Activated T-helper 1 cell treated with Interleukin-2 at 50 U/mL for 16 hours (primary cell): ENCODE measurements around the gene PDE7B.

Experiments
- DNase-seq: peaks from one replicate; pipeline ENCODE4 v3.0.0-alpha.2; 2020; ENCODE audit warnings: low read depth

Gene PDE7B

GRCh38 chr6:136236466-136237293 lies 385.2 kb downstream of the PDE7B start:
- no peak for DNase-seq

DNA sequence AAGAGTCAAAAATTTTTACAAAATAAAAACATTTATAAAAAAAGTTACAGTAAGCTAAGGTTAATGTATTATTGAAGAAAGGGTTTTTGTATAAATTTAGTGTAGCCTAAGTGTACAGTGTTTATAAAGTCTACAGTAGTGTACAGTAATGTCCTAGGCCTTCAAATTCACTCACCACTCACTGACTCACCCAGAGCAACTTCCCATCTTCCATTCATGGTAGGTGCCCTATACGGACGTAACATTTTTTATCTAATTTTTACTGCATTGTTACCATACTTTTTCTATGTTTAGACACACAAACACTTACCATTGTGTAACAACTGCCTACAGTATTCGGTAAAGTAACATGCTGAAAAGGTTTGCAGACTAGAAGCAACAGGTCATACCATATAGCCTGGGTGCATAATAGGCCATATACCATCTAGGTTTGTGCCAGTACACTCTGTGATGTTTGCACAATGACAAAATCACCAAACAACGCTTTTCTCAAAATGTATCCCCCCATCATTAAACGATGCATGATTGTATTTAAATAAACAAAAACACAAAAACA lies 392.6 kb downstream of the PDE7B start:
- no peak for DNase-seq
